Right atrium auricular region (tissue), 2 donors: Measurements from ENCODE around the gene MBD3L3. TPM values are rescaled to one million over a fixed set of nuclear protein-coding genes. Genes with fewer than 3 reads are reported as not detected.
A peak's percentile ranks its signal among the peaks of the same experiment; 100 is the strongest.
"Not testable (repeated sequence)": the region's sequence is repeated elsewhere in the genome, so short reads cannot be mapped to it uniquely, and the experiment has no call there.

ENCODE experiments used
- DNase-seq: peaks from one replicate; pipeline ENCODE4 v3.0.0-alpha.2; 2019; ENCODE audit warnings: low spot score
- H3K27ac ChIP-seq, 2 donors: fragments of 200-600 bp; sonication (generic); 1 replicate in 1 of 2; 2 replicates in 1 of 2; pipeline ENCODE4 v1.5.1; 2016 to 2019
- H3K27me3 ChIP-seq, 2 donors: fragments of 200-600 bp; sonication (generic); one replicate each; pipeline versions ENCODE4 v1.5.1 to v1.6.0; 2017 to 2019
- H3K36me3 ChIP-seq: fragments of 200-600 bp; sonication (generic); one replicate; pipeline ENCODE4 v1.5.1; 2016
- H3K4me1 ChIP-seq, 2 donors: fragments of 200-600 bp; sonication (generic); one replicate each; pipeline versions ENCODE4 v1.5.1 to v1.6.0; 2017 to 2019
- H3K4me3 ChIP-seq, 2 donors: fragments of 200-600 bp; sonication (generic); 1 replicate in 1 of 2; 2 replicates in 1 of 2; pipeline ENCODE4 v1.5.1; 2017 to 2019; ENCODE audit warnings: mild to moderate bottlenecking in 1 of 2, moderate library complexity in 1 of 2
- H3K9me3 ChIP-seq, 2 donors: fragments of 200-600 bp; sonication (generic); one replicate each; pipeline ENCODE4 v1.5.1; 2019
- total RNA-seq, 2 donors: library from RNA; depleted of rRNA; stranded (reverse); fragments of >200 nt; gene quantifications; one replicate each; pipeline ENCODE4 v1.1.0, GENCODE V29; 2016
- TF ChIP-seq, protein P1 (sequence below), 2 donors: fragments of 200-600 bp; sonication (generic); IDR thresholded peaks; one replicate each; pipeline ENCODE4 v1.5.1; 2019; ENCODE audit warnings: antibody characterized with exemption in 2 of 2

Gene MBD3L3
- total RNA-seq, result not detected

- H3K4me1 ChIP-seq, DNase-seq, H3K27ac ChIP-seq, H3K27me3 ChIP-seq, H3K36me3 ChIP-seq, H3K4me3 ChIP-seq, H3K9me3 ChIP-seq: not testable (repeated sequence)
These were observed at the start of gene MBD3L3 for GRCh38 chr19:7058576-7058975. Gene MBD3L3, minus strand, starts transcription at chr19:7058676. Its CDS starts 71 bp downstream, at chr19:7058605.

DNA sequence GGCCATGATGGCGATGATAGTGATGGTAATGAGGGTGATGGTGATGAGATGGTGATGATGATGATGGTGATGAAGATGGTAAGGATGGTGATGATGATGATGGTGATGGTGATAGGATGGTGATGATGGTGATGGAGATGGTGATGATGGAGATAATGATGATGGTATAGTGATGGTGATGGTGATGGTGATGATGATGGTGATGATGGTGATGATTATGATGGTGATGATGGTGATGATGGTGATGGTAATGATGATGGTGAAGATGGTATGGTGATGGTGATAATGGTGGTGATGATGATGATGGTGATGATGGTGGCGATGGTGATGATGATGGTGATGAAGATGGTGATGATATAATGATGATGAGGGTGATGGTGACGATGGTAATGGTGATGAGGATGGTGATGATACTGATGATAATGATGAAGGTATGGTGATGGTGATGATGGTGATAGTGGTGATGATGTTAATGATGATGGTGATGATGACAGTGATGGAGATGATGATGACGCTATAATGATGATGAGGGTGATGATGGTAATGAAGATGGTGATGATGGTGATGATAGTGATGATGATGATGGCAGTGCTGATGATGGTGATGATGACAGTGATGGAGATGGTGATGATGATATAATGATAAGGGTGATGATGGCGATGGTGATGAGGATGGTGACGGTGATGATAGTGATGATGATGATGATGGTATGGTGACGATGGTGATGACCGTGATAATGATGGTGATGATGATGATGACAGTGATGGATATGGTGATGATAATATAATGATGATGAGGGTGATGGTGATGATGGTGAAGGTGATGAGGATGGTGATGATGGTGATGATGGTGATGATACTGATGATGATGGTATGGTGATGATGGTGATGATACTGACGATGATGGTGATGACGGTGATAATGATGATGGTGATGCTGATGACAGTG is 48.5 kb upstream of the MBD3L3 start:
- TF ChIP-seq, protein P1, sequence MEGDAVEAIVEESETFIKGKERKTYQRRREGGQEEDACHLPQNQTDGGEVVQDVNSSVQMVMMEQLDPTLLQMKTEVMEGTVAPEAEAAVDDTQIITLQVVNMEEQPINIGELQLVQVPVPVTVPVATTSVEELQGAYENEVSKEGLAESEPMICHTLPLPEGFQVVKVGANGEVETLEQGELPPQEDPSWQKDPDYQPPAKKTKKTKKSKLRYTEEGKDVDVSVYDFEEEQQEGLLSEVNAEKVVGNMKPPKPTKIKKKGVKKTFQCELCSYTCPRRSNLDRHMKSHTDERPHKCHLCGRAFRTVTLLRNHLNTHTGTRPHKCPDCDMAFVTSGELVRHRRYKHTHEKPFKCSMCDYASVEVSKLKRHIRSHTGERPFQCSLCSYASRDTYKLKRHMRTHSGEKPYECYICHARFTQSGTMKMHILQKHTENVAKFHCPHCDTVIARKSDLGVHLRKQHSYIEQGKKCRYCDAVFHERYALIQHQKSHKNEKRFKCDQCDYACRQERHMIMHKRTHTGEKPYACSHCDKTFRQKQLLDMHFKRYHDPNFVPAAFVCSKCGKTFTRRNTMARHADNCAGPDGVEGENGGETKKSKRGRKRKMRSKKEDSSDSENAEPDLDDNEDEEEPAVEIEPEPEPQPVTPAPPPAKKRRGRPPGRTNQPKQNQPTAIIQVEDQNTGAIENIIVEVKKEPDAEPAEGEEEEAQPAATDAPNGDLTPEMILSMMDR (IDR thresholded peaks at IDR 0.05), result no peak
- H3K4me3 ChIP-seq, result no peak overlapping the region
- H3K27ac ChIP-seq, result no peak overlapping the region
- no peaks in the 10 kb centered on the region for H3K4me1 ChIP-seq
- DNase-seq, result no peak
- no peaks in the 10 kb centered on the region for H3K36me3 ChIP-seq
- H3K27me3 ChIP-seq, result no peaks in the 10 kb centered on the region
- no peaks in the 10 kb centered on the region for H3K9me3 ChIP-seq

GRCh38 chr19:7104747-7105447 is 46.4 kb upstream of the MBD3L3 start:
- Histone ChIP-seq H3K27me3 (no peaks in the 10 kb centered on the region), H3K27ac (no peak overlapping the region), H3K4me1 (no peaks in the 10 kb centered on the region), H3K9me3 (no peaks in the 10 kb centered on the region), H3K36me3 (no peaks in the 10 kb centered on the region), H3K4me3 (no peak overlapping the region)
- DNase-seq, result no peak
- TF ChIP-seq, protein P1 (IDR thresholded peaks at IDR 0.05), result no peak

GRCh38 chr19:7101498-7102253 is 43.2 kb upstream of the MBD3L3 start:
- Histone ChIP-seq H3K9me3 (no peaks in the 10 kb centered on the region), H3K27ac (no peak overlapping the region), H3K27me3 (no peaks in the 10 kb centered on the region), H3K4me3 (no peak overlapping the region), H3K36me3 (no peaks in the 10 kb centered on the region), H3K4me1 (no peaks in the 10 kb centered on the region)
- TF ChIP-seq, protein P1 (IDR thresholded peaks at IDR 0.05), result no peak
- no peak for DNase-seq

GRCh38 chr19:7099597-7099921 is 41.1 kb upstream of the MBD3L3 start:
- H3K9me3 ChIP-seq, result peaks cover 4 to 8% of the 10 kb centered on the region in 2 donors
- TF ChIP-seq, protein P1 (IDR thresholded peaks at IDR 0.05), result no peak
- no peaks in the 10 kb centered on the region for H3K4me1 ChIP-seq
- H3K27me3 ChIP-seq, result no peaks in the 10 kb centered on the region
- peak overlapping the region; percentile 53 to 65 for H3K4me3 ChIP-seq
- H3K27ac ChIP-seq, result peak overlapping the region; percentile 91 to 94
- H3K36me3 ChIP-seq, result no peaks in the 10 kb centered on the region
- no peak for DNase-seq
